GM08714 (cell line): ENCODE measurements around the gene CSPG4.
A peak's percentile ranks its signal among the peaks of the same experiment; 100 is the strongest.
"Not testable (repeated sequence)": the region's sequence is repeated elsewhere in the genome, so short reads cannot be mapped to it uniquely, and the experiment has no call there.

ENCODE experiments used
- H3K4me3 ChIP-seq: fragments of 200-500 bp; sonication (Bioruptor generic); 2 replicates; pipeline ENCODE4 v1.5.1; 2014; ENCODE audit warnings: mild to moderate bottlenecking, low read length, inconsistent platforms
- ZNF274 ChIP-seq: IDR thresholded peaks from 2 replicates; pipeline ENCODE4 v1.6.1; 2012; ENCODE audit warnings: mild to moderate bottlenecking, low read depth, low read length

The CSPG4 gene

DNA sequence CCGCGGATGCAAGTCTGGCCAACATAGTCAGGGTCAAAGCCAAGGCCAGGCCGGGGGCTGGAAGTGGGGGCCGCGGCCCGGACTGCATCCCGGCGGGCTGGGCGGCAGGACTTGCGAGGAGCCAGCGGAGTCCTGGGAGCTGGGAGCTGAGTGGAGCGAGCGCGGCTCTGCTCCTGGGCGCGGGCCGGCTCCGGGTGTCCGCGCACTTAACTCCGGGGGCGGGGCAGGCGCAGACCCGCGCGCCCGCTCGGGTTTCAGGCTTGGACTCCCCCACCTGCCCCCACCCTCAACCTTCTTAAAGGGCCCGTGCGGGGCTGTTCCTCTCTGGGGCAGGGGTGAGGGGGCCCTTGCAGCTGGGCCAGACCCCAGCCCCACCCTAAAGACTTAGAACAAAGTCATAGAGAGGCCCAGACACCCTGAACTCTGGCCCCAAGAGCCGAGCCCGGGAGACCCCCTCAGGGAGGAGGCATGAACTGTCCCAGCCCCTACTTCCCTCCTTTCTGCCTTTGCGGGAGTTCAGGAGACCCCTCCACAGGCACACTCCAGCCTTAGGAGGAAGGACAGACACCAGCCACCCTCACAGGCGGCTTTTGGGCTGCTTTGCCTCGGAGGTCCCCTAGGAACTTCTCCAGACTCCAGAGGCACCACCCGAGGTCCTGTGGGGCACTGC lies at the start of gene CSPG4:
Gene CSPG4, minus strand, starts transcription at position 181 of the 670 bp plus-strand sequence. Its CDS starts 93 bp downstream, at position 88.
- H3K4me3 ChIP-seq, result no peak within 1 kb of the TSS

GRCh38 chr15:75762357-75762718 lies 49.7 kb upstream of the CSPG4 start:
- not testable (repeated sequence) for H3K4me3 ChIP-seq

More for the DNA sequence above, at the start of gene CSPG4:
- TF ChIP-seq ZNF274, result no peak

GRCh38 chr15:75761446-75762356 lies 49.1 kb upstream of the CSPG4 start:
- TF ChIP-seq ZNF274, result no peak
- H3K4me3 ChIP-seq, result no peak overlapping the region

GRCh38 chr15:75760704-75761435 lies 48.2 kb upstream of the CSPG4 start:
- H3K4me3 ChIP-seq, result no peak overlapping the region
- no peak for TF ChIP-seq ZNF274

DNA sequence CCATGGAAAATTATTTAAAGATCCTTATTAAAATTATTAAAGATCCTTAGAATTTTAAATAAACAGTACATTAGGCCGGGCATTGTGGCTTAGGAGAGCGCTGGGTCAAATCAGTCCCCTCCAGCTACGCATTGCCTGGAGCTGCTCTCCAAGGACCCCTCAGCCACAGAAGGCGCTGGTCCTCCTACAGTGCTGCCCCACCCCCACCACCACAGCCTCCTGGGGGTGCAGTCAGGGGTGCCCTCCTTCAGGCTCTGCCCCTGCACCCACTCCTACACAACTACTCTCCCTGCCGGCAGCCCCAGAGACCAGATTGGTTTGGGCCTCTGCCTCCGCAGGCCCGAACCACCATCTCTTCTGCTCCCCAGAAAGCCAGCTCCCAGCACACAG lies 47.5 kb upstream of the CSPG4 start:
- H3K4me3 ChIP-seq, result not testable (repeated sequence)

DNA sequence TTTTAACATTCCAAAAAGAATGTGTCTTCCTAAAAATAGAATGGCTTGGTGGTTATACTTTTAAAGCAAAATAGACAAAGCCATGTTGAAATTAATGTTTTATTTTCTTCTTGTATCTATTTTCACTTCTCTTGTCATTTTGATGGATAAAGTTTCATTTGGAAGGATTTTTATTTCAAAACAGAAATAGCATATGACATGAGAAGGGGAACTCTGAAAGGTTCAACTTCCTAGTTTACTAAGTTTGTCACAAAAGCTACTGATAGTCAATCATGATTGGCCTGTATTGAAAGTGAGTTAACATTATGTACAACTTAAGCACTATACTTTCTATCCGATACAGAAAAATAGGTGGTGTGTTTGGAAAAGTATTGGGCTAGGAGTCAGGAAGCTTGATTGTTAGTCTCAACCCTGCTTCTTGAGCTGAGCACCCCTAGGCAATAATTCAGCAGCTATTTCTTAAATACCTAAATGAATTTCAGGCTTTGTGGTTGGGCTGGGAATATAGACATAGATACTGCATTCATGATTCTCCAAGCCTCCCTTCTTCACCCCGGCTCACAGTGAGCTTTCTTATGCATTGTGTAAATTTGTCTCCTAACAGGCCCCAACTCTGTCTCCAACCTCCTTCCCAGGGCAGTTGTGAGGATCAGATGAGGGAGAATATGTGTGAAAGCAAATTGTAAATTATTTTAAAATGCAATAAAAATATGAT lies 46.9 kb upstream of the CSPG4 start:
- no peak overlapping the region for H3K4me3 ChIP-seq
- no peak for TF ChIP-seq ZNF274

- TF ChIP-seq ZNF274, result no peak
- peak overlapping the region; percentile 83 for H3K4me3 ChIP-seq
Observed at GRCh38 chr15:75758071-75758872, 45.6 kb upstream of the CSPG4 start.

DNA sequence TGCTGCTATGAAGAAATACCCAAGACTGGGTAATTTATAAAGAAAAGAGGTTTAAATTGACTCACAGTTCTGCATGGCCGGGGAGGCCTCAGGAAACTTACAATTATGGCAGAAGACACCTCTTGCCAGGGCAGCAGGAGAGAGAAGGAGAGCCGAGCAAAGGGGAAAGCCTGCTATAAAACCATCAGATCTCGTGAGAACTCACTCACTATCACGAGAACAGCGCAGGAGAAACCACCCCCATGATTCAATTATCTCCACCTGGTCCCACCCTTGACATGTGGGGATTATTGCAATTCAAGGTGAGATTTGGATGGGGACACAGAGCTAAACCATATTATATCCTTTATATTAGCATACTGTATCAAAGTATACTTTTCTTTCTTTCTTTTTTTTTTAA lies 42.2 kb upstream of the CSPG4 start:
- not testable (repeated sequence) for H3K4me3 ChIP-seq

DNA sequence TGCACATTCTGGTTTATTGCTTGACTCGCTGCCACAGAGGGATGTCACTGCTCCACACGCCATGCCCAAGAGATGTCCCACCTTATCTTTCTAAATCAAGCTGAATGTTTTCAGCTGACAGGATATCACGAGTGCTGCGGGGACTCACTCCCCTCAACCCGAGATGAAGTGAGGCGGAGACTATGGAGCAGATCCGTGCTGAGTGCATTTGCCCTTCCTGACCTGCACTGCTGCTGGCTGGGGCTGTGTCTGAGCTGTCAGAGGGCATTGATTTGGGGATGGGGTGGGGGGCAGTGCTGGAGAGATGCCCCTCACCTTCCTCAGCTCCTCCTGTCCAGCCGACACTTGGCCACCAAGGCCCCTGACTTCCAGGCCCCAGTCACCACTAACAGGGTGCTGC lies 40.5 kb upstream of the CSPG4 start:
- no peak overlapping the region for H3K4me3 ChIP-seq
- TF ChIP-seq ZNF274, result no peak

GRCh38 chr15:75751891-75752290 lies 39.2 kb upstream of the CSPG4 start:
- no peak overlapping the region for H3K4me3 ChIP-seq
- TF ChIP-seq ZNF274, result no peak

DNA sequence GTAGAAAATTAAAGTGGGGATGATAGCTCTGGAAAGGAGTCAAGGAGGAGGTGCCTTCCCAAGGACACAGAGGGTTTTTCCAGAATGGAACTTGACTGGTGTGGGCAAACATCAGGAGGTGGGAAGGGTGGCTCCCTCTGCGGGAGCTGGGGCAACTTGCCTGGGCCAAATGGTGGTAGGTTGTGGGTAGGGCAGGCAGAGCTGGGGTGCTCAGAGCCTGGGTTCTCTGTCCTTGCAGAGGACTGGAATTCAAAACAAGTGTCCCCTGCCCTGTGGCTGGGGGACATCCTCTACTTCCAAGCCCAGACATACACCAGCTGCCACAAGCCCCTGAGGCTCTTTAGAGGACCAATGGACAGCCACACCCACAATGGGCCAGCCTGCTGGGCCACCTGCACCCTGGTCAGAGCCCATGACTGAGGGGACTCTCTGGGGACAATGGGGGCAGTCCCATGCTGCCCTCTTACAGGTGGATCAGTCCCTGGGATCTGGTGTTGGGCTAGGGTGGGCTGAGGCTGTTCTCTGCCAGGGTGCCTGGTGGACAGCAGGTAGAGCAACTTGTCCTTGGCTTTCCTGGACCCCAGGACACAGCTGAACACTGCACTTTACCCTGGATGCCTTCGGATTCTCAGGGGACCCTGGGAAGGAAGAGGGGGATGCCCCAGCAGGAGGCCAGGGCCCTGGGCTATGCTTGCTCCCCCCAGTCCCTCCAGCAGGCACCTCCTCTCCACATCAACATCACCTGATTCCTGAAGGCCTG lies 38.6 kb upstream of the CSPG4 start:
- H3K4me3 ChIP-seq, result no peak overlapping the region
- no peak for TF ChIP-seq ZNF274

- no peak overlapping the region for H3K4me3 ChIP-seq
- no peak for TF ChIP-seq ZNF274
Observed at GRCh38 chr15:75750261-75751050, 37.8 kb upstream of the CSPG4 start.

DNA sequence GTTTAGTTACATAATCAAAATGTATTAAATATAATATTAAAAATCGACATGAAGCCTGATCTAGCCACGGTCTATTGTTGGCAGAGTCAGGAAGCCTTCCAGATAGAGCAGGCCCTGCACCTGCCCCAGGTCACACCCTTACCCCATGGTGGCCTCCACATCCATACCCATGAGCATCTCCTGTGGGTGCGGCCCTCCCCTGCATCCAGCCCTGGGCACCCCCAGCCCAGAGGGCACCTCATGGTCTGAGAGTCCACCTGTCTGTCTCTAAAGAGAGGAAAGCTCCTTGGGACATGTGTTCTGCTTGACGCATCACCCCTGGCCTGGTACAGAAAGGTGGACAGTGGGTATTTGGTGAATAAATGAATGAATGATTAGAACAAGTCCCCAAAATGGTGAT lies 37.2 kb upstream of the CSPG4 start:
- H3K4me3 ChIP-seq, result no peak overlapping the region
- TF ChIP-seq ZNF274, result no peak

DNA sequence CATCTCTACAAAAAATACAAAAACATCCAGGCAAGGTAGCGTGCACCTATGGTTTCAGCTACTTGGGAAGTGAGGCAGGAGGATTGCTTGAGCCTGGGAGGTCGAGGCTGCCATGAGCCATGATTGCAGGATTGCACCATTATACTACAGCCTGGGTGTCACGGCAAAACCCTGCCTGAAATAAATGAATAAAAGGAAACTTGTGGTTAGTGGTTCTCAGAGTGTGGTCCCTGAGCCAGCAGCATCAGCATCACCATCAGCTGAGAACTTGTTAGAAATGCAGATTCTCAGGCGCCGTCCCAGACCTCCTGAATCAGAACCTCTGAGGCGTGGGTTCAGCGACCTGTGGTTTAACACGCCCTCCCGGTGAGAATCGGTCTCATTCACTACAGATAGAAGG lies 36.2 kb upstream of the CSPG4 start:
- H3K4me3 ChIP-seq, result not testable (repeated sequence)

GRCh38 chr15:75747121-75747520 lies 34.5 kb upstream of the CSPG4 start:
- not testable (repeated sequence) for H3K4me3 ChIP-seq
